H1 (cell line): Measurements from ENCODE around the gene MAPK8IP3. TPM values are rescaled to one million over a fixed set of nuclear protein-coding genes. Genes with fewer than 3 reads are reported as not detected.

Experiments
- ATF3 ChIP-seq: IDR thresholded peaks from 2 replicates; pipeline ENCODE4 v1.6.1; 2011; ENCODE audit warnings: low read depth, mild to moderate bottlenecking, low read length; ENCODE audit not compliant: insufficient read depth
- BACH1 ChIP-seq: IDR thresholded peaks from 2 replicates; pipeline ENCODE4 v1.6.1; 2012; ENCODE audit warnings: low read length, improper control_type of control experiment
- BRCA1 ChIP-seq: IDR thresholded peaks from 2 replicates; pipeline ENCODE4 v1.6.1; 2012; ENCODE audit warnings: low read depth, low read length, improper control_type of control experiment
- CBX5 ChIP-seq: fragments of 300-800, 300-1000 bp; sonication (generic); IDR thresholded peaks from 2 replicates; pipeline ENCODE4 v1.7.1; 2016; ENCODE audit warnings: antibody characterized with exemption, low read length, low read depth
- CEBPB ChIP-seq: IDR thresholded peaks from 2 replicates; pipeline ENCODE4 v1.6.1; 2012; ENCODE audit warnings: low read depth, low read length
- EGR1 ChIP-seq: IDR thresholded peaks from 2 replicates; pipeline ENCODE4 v1.6.1; 2011; ENCODE audit warnings: low read depth, low read length, borderline replicate concordance
- GABPA ChIP-seq: IDR thresholded peaks from 2 replicates; pipeline ENCODE4 v1.6.1; 2011; ENCODE audit warnings: mild to moderate bottlenecking, low read length, moderate library complexity, borderline replicate concordance; ENCODE audit not compliant: insufficient read depth
- GTF2F1 ChIP-seq: IDR thresholded peaks from 2 replicates; pipeline ENCODE4 v1.6.1; 2012; ENCODE audit warnings: low read depth, low read length, improper control_type of control experiment, borderline replicate concordance
- HDAC6 ChIP-seq: IDR thresholded peaks from one replicate; pipeline ENCODE4 v1.7.1; 2012; ENCODE audit warnings: low read depth, mild to moderate bottlenecking, inconsistent platforms, low read length, moderate library complexity
- KDM4A ChIP-seq: IDR thresholded peaks from one replicate; pipeline ENCODE4 v1.7.1; 2012; ENCODE audit warnings: low read depth, mild to moderate bottlenecking, moderate library complexity, low read length, inconsistent platforms; ENCODE audit not compliant: severe bottlenecking
- MAFK ChIP-seq: IDR thresholded peaks from 2 replicates; pipeline ENCODE4 v1.6.1; 2012; ENCODE audit warnings: low read depth, mild to moderate bottlenecking, improper control_type of control experiment, low read length
- MAX ChIP-seq: IDR thresholded peaks from 2 replicates; pipeline ENCODE4 v1.6.1; 2012; ENCODE audit warnings: inconsistent platforms
- NANOG ChIP-seq: IDR thresholded peaks from 2 replicates; pipeline ENCODE4 v1.6.1; 2011; ENCODE audit warnings: low read length, low read depth, mild to moderate bottlenecking, inconsistent platforms; ENCODE audit not compliant: insufficient read depth, poor library complexity, severe bottlenecking
- PHF8 ChIP-seq: fragments of 200-600 bp; sonication (generic); conservative IDR thresholded peaks from 2 replicates; pipeline ENCODE4 v1.7.1; 2012; ENCODE audit warnings: low read depth, mild to moderate bottlenecking, inconsistent platforms, low read length, moderate library complexity
- POLR2A ChIP-seq, 2 experiments: IDR thresholded peaks; 1 replicate in 1 of 2; 2 replicates in 1 of 2; pipeline ENCODE4 v1.6.1; 2011; ENCODE audit warnings: low read depth in 2 of 2, low read length in 2 of 2, mild to moderate bottlenecking in 2 of 2; ENCODE audit errors: control extremely low read depth in 1 of 2
- POLR2AphosphoS5 ChIP-seq: IDR thresholded peaks from 2 replicates; pipeline ENCODE4 v1.6.1; 2011; ENCODE audit warnings: low read depth, low read length
- RAD21 ChIP-seq, 2 experiments: IDR thresholded peaks in 1 of 2; conservative IDR thresholded peaks in 1 of 2; 2 replicates each; pipeline ENCODE4 v1.6.1; 2011; ENCODE audit warnings: low read depth in 2 of 2, low read length in 2 of 2, improper control_type of control experiment in 1 of 2, inconsistent platforms in 1 of 2, mild to moderate bottlenecking in 1 of 2, moderate library complexity in 1 of 2
- RBBP5 ChIP-seq: IDR thresholded peaks from 2 replicates; pipeline ENCODE4 v1.7.1; 2012; ENCODE audit warnings: low read depth, mild to moderate bottlenecking, inconsistent platforms, low read length, moderate library complexity, borderline replicate concordance
- RFX5 ChIP-seq: IDR thresholded peaks from 2 replicates; pipeline ENCODE4 v1.6.1; 2011; ENCODE audit warnings: low read depth, low read length, improper control_type of control experiment, borderline replicate concordance
- SAP30 ChIP-seq: fragments of 300-600 bp; sonication (generic); IDR thresholded peaks from 2 replicates; pipeline ENCODE4 v1.7.1; 2012; ENCODE audit warnings: low read length, moderate library complexity, mild to moderate bottlenecking, inconsistent platforms; ENCODE audit not compliant: insufficient read depth, insufficient replicate concordance
- SIN3A ChIP-seq, 2 experiments: IDR thresholded peaks in 1 of 2; conservative IDR thresholded peaks in 1 of 2; 2 replicates each; pipeline ENCODE4 v1.6.1; 2011 to 2012; ENCODE audit warnings: low read length in 2 of 2, improper control_type of control experiment in 1 of 2, low read depth in 1 of 2, mild to moderate bottlenecking in 1 of 2
- SP4 ChIP-seq: IDR thresholded peaks from 2 replicates; pipeline ENCODE4 v1.6.1; 2012; ENCODE audit warnings: low read length, inconsistent platforms
- SUZ12 ChIP-seq: fragments of 200-600 bp; sonication (generic); IDR thresholded peaks from 2 replicates; pipeline ENCODE4 v1.6.1; 2012; ENCODE audit warnings: mild to moderate bottlenecking, inconsistent platforms, low read length, moderate library complexity, mixed read lengths
- YY1 ChIP-seq: IDR thresholded peaks from 2 replicates; pipeline ENCODE4 v1.6.1; 2011; ENCODE audit warnings: low read depth, mild to moderate bottlenecking, low read length
- polyA plus RNA-seq, 7 experiments: library from polyadenylated mRNA; depleted of rRNA in 3 of 7; stranded (reverse) in 5 of 7; unstranded in 2 of 7; fragments of >200 nt in 5 of 7; fragments of 200-250 nt in 2 of 7; gene quantifications; 1 replicate in 5 of 7; 2 replicates in 1 of 7; 4 replicates in 1 of 7; pipeline versions ENCODE4 v1.2.1 to v1.2.3, GENCODE V29; 2011 to 2013; ENCODE audit warnings: missing spikeins in 2 of 7, mixed read lengths in 2 of 7
- total RNA-seq: library from RNA; stranded (reverse); fragmentation: NEBNext Ultra II Directional; extraction: Animal tissue kit (Norgen Biotek cat#: 25700); gene quantifications from 2 replicates; pipeline ENCODE4 v1.2.1, GENCODE V29; 2021

MAPK8IP3 gene
- total and polyA plus RNA-seq, 2 of the 8 experiments (the other 6 are each of a cell fraction or from before 2014, with no cell fraction given) = 16.9 to 43.4 TPM

GRCh38 chr16:1771188-1771863 lies 65.3 kb downstream of the MAPK8IP3 start, which contains the start of gene NME3 (continued):
- no peak for TF ChIP-seq RFX5
- no peak for TF ChIP-seq ATF3
- peak; percentile 33 for TF ChIP-seq KDM4A
- TF ChIP-seq SP4 = no peak
- peak in 1 of 2 experiments; percentile 61; a peak in 2 of 3 replicates for TF ChIP-seq POLR2A (IDR thresholded peaks at IDR 0.05; ENCODE audit: control extremely low read depth in 1 of 2, low read depth in 2 of 2, low read length in 2 of 2)
- no peak for TF ChIP-seq SUZ12
- no peak for TF ChIP-seq CEBPB
- no peak for TF ChIP-seq BRCA1
- TF ChIP-seq EGR1 = no peak
- peak; percentile 37; the same call in 1 of the 2 replicates for TF ChIP-seq YY1
- TF ChIP-seq RBBP5 = no peak
- TF ChIP-seq MAFK = no peak
- TF ChIP-seq SAP30 = no peak
- no peak for TF ChIP-seq RAD21 (IDR thresholded peaks at IDR 0.05 in 1 of 2, conservative IDR thresholded peaks at IDR 0.05 in 1 of 2; ENCODE audit: low read depth in 2 of 2, low read length in 2 of 2)
- TF ChIP-seq POLR2AphosphoS5 = peak; percentile 64
- no peak for TF ChIP-seq CBX5
- no peak for TF ChIP-seq GABPA
- no peak for TF ChIP-seq GTF2F1
- no peak for TF ChIP-seq MAX
- TF ChIP-seq NANOG = no peak
- peak; percentile 15; the same call in 1 of the 2 replicates for TF ChIP-seq PHF8
- TF ChIP-seq HDAC6 = no peak
- no peak for TF ChIP-seq SIN3A (conservative IDR thresholded peaks at IDR 0.05 in 1 of 2, IDR thresholded peaks at IDR 0.05 in 1 of 2; ENCODE audit: low read depth in 1 of 2, low read length in 2 of 2)
- no peak for TF ChIP-seq BACH1
